Mesendoderm (in vitro differentiated cells): Measurements from ENCODE around the gene ABCA2.
"Not testable (repeated sequence)": the region's sequence is repeated elsewhere in the genome, so short reads cannot be mapped to it uniquely, and the experiment has no call there.

ENCODE experiments used
- DNase-seq: peaks from one replicate; pipeline ENCODE4 v3.0.0; 2013
- H2AK5ac ChIP-seq: 2 replicates; pipeline ENCODE4 v1.6.1; 2013; ENCODE audit warnings: low read length, inconsistent platforms
- H2BK120ac ChIP-seq: 2 replicates; pipeline ENCODE4 v1.6.1; 2013; ENCODE audit warnings: low read depth, mild to moderate bottlenecking, low read length, moderate library complexity, mixed read lengths
- H2BK15ac ChIP-seq: replicated peaks from 2 replicates; pipeline ENCODE4 v1.6.1; 2013; ENCODE audit warnings: low read depth, mild to moderate bottlenecking, moderate library complexity
- H2BK5ac ChIP-seq: 2 replicates; pipeline ENCODE4 v1.6.1; 2013; ENCODE audit warnings: low read length, inconsistent platforms
- H3K18ac ChIP-seq: 2 replicates; pipeline ENCODE4 v1.6.1; 2013; ENCODE audit warnings: mild to moderate bottlenecking, low read length, mixed read lengths
- H3K23ac ChIP-seq: one replicate; pipeline ENCODE4 v1.6.1; 2013; ENCODE audit warnings: low read length
- H3K27ac ChIP-seq: 2 replicates; pipeline ENCODE4 v1.5.1; 2013; ENCODE audit warnings: low read depth, mild to moderate bottlenecking, inconsistent platforms, low read length, moderate library complexity
- H3K27me3 ChIP-seq: 2 replicates; pipeline ENCODE4 v1.6.1; 2013; ENCODE audit warnings: low read length, control low read depth, mild to moderate bottlenecking, inconsistent platforms; ENCODE audit not compliant: insufficient read depth, poor library complexity
- H3K36me3 ChIP-seq: 2 replicates; pipeline ENCODE4 v1.6.1; 2013; ENCODE audit warnings: low read length, inconsistent platforms; ENCODE audit not compliant: control insufficient read depth, insufficient read depth
- H3K4ac ChIP-seq: one replicate; pipeline ENCODE4 v1.6.1; 2013; ENCODE audit warnings: low read depth, mild to moderate bottlenecking, low read length, moderate library complexity
- H3K4me1 ChIP-seq: 2 replicates; pipeline ENCODE4 v1.6.1; 2013; ENCODE audit warnings: low read depth, low read length, inconsistent platforms; ENCODE audit not compliant: control insufficient read depth
- H3K4me2 ChIP-seq: 2 replicates; pipeline ENCODE4 v1.6.1; 2013; ENCODE audit warnings: low read length
- H3K4me3 ChIP-seq: 2 replicates; pipeline ENCODE4 v1.5.1; 2013; ENCODE audit warnings: mild to moderate bottlenecking, low read length
- H3K56ac ChIP-seq: one replicate; pipeline ENCODE4 v1.6.1; 2013; ENCODE audit warnings: low read length
- H3K79me1 ChIP-seq: 2 replicates; pipeline ENCODE4 v1.6.1; 2013; ENCODE audit warnings: low read length, inconsistent platforms
- H3K79me2 ChIP-seq: 2 replicates; pipeline ENCODE4 v1.6.1; 2013; ENCODE audit warnings: mild to moderate bottlenecking, low read length; ENCODE audit not compliant: control insufficient read depth, insufficient read depth
- H3K9ac ChIP-seq: 2 replicates; pipeline ENCODE4 v1.6.1; 2013; ENCODE audit warnings: low read length, inconsistent platforms
- H4K5ac ChIP-seq: one replicate; pipeline ENCODE4 v1.6.1; 2013; ENCODE audit warnings: low read length
- H4K8ac ChIP-seq: one replicate; pipeline ENCODE4 v1.6.1; 2013; ENCODE audit warnings: low read depth, mild to moderate bottlenecking, control low read depth, low read length, moderate library complexity
- WGBS: extraction: QIAGEN DNeasy Blood & Tissue Kit; methylation state at CpG from one replicate; pipeline ENCODE4 v1.1.7; 2013; ENCODE audit warnings: low lambda C conversion rate, missing lambda C conversion rate; ENCODE audit not compliant: insufficient coverage; ENCODE audit errors: extremely low coverage; 5-methylcytosine and 5-hydroxymethylcytosine counted together

The ABCA2 gene

DNA sequence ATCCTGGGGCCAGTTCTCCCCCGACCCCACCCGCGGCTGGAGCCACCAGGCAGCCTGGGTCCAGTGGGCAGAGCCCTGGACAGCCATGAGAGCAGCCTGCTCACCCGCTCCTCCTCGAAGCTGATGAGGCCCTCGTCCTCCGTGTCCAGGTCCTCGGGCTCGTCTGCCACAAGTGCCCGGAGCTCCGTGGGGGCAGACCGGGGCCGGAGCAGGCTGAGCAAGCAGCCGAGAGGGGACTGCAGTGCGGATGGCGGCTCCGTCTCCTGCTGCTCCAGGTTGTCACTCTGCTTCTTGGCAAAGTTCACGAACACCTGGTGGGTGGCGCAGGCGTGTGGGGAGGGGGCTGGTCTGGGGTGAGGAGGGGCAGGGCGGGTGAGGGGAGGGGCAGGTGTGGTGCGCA is 19.7 kb downstream of the ABCA2 start:
- DNase-seq, result no peak
- Histone ChIP-seq H3K27ac (no peak overlapping the region), H3K79me2 (no peaks in the 10 kb centered on the region), H2BK120ac (no peak overlapping the region), H4K5ac (no peak overlapping the region), H3K27me3 (no peaks in the 10 kb centered on the region), H3K4me3 (no peak overlapping the region), H2BK15ac (no peak overlapping the region), H3K79me1 (no peaks in the 10 kb centered on the region), H3K4me2 (no peak overlapping the region), H4K8ac (no peak overlapping the region), H2BK5ac (no peak overlapping the region), H3K4ac (no peak overlapping the region), H3K36me3 (no peaks in the 10 kb centered on the region), H3K18ac (no peak overlapping the region), H3K23ac (no peak overlapping the region), H3K4me1 (no peaks in the 10 kb centered on the region), H3K9ac (no peak overlapping the region), H2AK5ac (no peak overlapping the region), H3K56ac (no peak overlapping the region)
- WGBS, result no CpG with 5 or more reads among the region's 22 CpGs

DNA sequence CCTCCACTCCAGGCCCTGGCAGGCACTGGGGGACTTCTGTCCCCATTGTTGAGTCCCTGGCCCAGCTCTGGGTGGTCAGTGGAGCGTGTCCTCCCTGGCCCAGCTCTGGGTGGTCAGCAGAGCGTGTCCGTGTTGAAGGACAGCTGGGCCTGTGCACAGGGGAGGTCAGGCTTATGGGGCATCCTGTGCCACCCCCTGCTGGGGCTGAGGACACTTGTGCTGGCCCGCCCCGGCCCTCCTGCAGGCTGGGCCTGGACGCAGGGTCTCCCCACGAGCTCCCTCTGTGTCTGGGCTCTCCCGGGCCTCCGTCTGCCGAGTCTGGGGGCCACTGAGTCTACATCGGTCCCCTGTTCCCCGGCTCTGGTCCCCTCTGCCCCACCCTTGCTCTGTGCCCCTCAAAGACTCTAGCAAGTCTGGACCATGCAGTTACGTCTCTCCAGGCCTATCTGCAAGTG is 20.2 kb downstream of the ABCA2 start:
- Histone ChIP-seq H3K4ac (no peak overlapping the region), H3K36me3 (no peaks in the 10 kb centered on the region), H3K79me1 (no peaks in the 10 kb centered on the region), H3K23ac (no peak overlapping the region), H3K27ac (no peak overlapping the region), H4K8ac (no peak overlapping the region), H3K4me3 (no peak overlapping the region), H3K9ac (no peak overlapping the region), H2BK15ac (no peak overlapping the region), H2AK5ac (no peak overlapping the region), H3K79me2 (no peaks in the 10 kb centered on the region), H4K5ac (no peak overlapping the region), H3K4me1 (no peaks in the 10 kb centered on the region), H3K27me3 (no peaks in the 10 kb centered on the region), H3K18ac (no peak overlapping the region), H2BK120ac (no peak overlapping the region), H3K4me2 (no peak overlapping the region), H2BK5ac (no peak overlapping the region), H3K56ac (no peak overlapping the region)
- DNase-seq, result no peak
- no CpG with 5 or more reads among the region's 13 CpGs for WGBS

DNA sequence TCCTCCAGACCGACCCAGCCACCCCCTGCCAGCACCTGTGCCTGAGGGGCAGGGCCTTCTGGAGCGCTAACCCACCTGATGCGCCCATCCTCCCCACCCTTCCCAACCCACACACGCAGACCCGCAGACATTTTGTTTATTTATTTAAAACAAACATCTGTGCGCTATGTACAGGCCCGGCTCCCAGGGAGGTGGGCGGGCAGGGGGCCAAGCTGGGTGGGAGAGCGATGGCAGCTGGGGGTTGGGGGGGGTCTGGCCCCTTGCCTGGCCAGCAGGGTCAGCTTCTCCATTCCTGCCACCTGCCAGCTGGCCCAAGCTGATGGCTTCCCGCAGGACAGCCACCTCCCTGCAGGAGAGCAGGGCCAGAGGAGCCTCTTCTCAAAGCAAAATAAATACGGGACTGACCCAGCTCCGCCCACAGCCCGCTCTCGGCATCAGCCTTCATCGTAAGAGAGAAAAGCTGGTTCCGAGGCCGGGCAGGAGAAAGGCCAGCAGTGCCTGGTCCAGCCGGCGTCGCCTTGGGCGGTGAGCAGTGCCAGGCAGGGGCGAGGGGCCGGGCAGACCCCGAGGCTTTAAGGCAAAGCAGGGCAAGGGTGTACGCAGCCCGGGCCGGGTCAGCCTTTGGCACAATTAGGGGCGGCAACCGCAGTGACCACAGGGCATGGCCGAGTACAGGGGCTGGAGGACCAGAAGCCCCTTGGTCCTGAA is 20.8 kb downstream of the ABCA2 start:
- Histone ChIP-seq H4K5ac (no peak overlapping the region), H3K23ac (no peak overlapping the region)

DNA sequence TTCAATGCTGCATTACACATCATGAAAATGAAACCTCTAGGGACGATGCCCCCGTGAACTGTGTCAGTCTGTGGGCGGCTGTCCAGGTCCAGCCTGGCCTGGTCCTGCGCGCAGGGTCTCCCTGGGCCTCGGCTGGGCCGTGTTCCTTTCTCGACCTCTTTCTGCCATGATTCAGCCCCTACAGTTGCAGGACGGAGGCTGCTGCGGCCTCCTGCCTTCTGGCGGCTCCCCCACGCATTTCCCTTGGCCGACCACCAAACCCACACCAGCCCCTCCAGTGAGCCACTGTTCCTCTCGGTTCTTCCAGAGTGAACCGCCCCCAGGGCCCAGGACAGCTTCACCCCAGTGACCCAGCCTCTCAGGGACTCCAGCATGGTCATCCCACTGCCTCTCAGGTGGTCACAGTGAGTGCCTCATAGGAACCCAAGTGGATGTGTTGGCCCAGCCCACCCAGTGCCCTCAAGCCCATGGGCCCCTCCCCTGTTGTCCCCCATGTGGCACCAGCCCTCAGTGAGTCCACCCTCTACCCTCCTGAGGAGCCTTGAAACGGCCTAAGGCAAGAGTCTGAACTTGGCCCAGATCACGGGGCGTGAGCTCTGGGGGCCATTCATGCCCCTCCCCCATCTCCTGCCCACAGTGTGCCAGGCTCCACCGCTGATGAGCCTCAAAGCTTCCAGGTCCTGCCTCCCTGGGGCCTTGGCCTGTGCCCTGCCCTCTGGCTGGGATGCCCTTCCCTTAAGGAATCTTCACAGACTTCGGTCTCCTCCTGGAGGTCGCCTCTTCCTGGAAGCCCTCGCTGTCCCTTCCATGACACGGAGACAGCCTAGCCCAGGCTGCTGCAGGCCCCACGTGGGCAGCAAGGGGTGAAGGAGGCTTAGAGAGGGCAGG is 21.7 kb downstream of the ABCA2 start:
- Histone ChIP-seq H3K4me3 (no peak overlapping the region), H3K27me3 (no peaks in the 10 kb centered on the region), H3K4ac (no peak overlapping the region), H2BK5ac (no peak overlapping the region), H2AK5ac (no peak overlapping the region), H3K56ac (no peak overlapping the region), H3K18ac (no peak overlapping the region), H3K79me2 (no peaks in the 10 kb centered on the region), H3K23ac (no peak overlapping the region), H3K79me1 (no peaks in the 10 kb centered on the region), H3K4me2 (no peak overlapping the region), H3K9ac (no peak overlapping the region), H2BK15ac (no peak overlapping the region), H3K36me3 (no peaks in the 10 kb centered on the region), H4K8ac (no peak overlapping the region), H2BK120ac (no peak overlapping the region), H4K5ac (no peak overlapping the region), H3K4me1 (no peaks in the 10 kb centered on the region), H3K27ac (no peak overlapping the region)
- DNase-seq, result no peak
- WGBS, result no CpG with 5 or more reads among the region's 24 CpGs

More for the DNA sequence above, 20.8 kb downstream of the ABCA2 start:
- DNase-seq, result no peak
- H2BK15ac ChIP-seq, result no peak overlapping the region
- WGBS, result no CpG with 5 or more reads among the region's 30 CpGs
- H3K4me3 ChIP-seq, result no peak overlapping the region
- H2BK5ac ChIP-seq, result no peak overlapping the region
- H3K27me3 ChIP-seq, result no peaks in the 10 kb centered on the region
- H4K8ac ChIP-seq, result no peak overlapping the region
- no peaks in the 10 kb centered on the region for H3K36me3 ChIP-seq
- no peaks in the 10 kb centered on the region for H3K4me1 ChIP-seq
- H3K56ac ChIP-seq, result no peak overlapping the region
- no peak overlapping the region for H3K27ac ChIP-seq
- no peaks in the 10 kb centered on the region for H3K79me2 ChIP-seq
- no peaks in the 10 kb centered on the region for H3K79me1 ChIP-seq
- H2BK120ac ChIP-seq, result no peak overlapping the region
- no peak overlapping the region for H3K9ac ChIP-seq
- H3K4ac ChIP-seq, result no peak overlapping the region
- H3K4me2 ChIP-seq, result no peak overlapping the region
- H2AK5ac ChIP-seq, result no peak overlapping the region
- H3K18ac ChIP-seq, result no peak overlapping the region

DNA sequence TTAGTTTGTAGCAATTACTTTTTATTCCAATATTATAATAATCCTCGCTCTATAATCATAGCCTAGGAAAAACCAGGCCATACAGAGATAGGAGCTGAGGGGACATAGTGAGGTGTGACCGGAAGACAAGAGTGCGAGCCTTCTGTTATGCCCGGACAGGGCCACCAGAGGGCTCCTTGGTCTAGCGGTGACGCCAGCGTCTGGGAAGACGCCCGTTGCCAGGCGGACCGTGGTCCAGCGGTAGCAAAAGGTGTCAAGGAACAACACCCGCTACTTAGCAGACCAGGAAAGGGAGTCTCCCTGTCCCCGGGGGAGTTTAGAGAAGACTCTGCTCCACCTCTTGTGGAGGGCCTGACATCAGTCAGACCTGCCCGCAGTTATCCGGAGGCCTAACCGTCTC is 23.8 kb downstream of the ABCA2 start:
- not testable (repeated sequence) for H4K5ac ChIP-seq, H3K27me3 ChIP-seq, H2BK120ac ChIP-seq, H3K4me3 ChIP-seq, H3K27ac ChIP-seq, H3K18ac ChIP-seq, H3K79me1 ChIP-seq, H3K4me2 ChIP-seq, H3K56ac ChIP-seq, H3K79me2 ChIP-seq, H3K23ac ChIP-seq, H3K9ac ChIP-seq, H3K36me3 ChIP-seq, H2AK5ac ChIP-seq, H3K4ac ChIP-seq, H2BK5ac ChIP-seq, H3K4me1 ChIP-seq, DNase-seq, H2BK15ac ChIP-seq, H4K8ac ChIP-seq
- WGBS, result no CpG with 5 or more reads among the region's 17 CpGs
